ENCODE measurements around the gene NPEPL1.

Gene NPEPL1

GRCh38 chr20:58702161-58702510, 9.5 kb downstream of the NPEPL1 start:
- no peak for DNase-seq (ENCODE audit: low read depth)

- no peak for DNase-seq (ENCODE audit: low read depth)
Observed at GRCh38 chr20:58702859-58703648, 10.5 kb downstream of the NPEPL1 start.

GRCh38 chr20:58703765-58704371, 11.3 kb downstream of the NPEPL1 start:
- no peak for DNase-seq (ENCODE audit: low read depth)

DNA sequence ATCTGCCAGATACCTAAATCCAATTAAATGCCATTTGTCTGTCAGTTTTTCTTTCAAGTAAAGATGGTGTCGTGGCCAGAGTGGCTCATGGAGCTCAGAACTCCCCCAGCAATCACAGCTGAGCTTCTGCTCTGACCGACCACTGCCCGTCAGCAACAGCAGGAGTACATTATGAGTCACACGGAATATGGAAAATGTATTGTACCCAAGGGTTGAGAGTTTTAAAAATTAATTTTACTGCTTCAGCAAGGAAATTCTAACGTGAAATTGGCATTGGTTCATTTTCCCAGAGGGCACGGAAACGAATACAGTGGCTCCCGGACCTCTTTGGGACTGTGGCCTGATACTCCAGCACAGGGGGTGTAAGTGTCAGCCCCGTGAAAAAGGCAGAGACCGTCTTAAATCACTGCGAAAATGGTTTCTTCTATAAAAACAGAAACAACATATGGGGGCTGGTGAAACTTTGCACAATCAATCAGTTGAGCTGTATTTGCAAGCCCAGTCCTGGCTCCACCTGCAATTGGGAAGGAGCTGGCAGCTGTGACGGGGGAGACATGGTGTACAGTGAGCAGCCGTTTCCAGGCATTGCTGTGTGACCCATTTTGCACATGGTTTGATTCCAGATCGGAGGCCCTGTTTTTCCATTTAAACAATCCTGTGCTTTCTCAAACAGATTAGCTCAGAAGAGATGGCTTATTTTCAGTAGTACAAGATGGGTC, 12.8 kb downstream of the NPEPL1 start:
- DNase-seq (ENCODE audit: low read depth) = no peak

- no peak for DNase-seq (ENCODE audit: low read depth)
Observed at GRCh38 chr20:58706150-58706892, 13.7 kb downstream of the NPEPL1 start.

DNA sequence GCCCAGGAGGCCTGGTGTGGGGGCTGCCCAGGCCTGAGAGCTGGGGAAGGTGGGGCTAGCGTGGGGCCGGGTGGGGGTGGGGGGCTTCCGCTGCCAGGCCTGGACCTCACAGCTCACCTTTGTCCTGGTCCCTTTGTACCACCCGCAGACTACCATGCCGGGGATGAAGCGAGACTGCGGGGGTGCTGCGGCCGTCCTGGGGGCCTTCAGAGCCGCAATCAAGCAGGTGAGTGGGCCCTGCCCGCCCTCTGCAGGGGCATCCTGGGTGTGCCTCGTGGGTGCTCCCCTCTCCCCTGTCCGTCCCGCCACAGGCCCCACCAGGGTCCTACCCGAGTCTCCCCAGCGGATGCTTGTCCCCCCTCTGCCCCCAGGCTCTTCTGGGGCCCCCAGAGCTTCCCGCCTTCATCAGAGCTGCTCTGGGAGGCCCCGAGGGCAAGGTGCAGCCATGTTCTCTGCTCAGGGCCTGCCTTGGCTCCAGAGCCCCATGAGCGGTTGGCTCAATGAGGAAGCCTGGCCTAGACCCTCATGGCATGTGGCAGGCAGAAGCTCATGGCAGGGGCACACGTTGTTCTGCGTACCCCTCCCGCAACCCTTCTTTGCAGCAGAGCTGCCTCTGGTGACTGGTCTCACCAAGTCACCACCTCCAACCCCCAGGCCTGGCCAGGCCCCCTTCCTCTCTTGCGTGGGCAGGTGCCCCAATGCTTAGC, 14.5 kb downstream of the NPEPL1 start:
- no peak for DNase-seq (ENCODE audit: low read depth)

DNA sequence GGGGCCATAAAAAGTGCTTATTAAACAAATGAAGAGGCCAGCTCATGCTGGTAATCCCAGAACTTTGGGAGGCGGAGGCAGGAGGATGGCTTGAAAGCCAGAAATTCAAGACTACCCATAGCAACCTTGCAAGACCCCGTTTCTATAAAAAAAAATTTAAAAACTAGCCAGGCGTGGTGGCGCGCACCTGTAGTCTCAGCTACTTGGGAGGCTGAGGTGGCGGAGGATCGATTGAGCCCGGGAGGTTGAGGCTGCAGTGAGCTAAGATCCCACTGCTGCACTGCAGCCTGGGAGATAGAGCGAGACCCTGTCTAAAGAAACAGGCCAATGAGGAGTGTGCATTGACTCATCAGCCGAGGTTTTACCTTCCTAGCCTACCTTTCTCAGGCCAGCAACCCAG, 15.2 kb downstream of the NPEPL1 start:
- DNase-seq (ENCODE audit: low read depth) = no peak

- DNase-seq (ENCODE audit: low read depth) = no peak
Observed at GRCh38 chr20:58708246-58708931, 15.8 kb downstream of the NPEPL1 start.

- DNase-seq (ENCODE audit: low read depth) = no peak
Observed at GRCh38 chr20:58709013-58709702, 16.6 kb downstream of the NPEPL1 start.

DNA sequence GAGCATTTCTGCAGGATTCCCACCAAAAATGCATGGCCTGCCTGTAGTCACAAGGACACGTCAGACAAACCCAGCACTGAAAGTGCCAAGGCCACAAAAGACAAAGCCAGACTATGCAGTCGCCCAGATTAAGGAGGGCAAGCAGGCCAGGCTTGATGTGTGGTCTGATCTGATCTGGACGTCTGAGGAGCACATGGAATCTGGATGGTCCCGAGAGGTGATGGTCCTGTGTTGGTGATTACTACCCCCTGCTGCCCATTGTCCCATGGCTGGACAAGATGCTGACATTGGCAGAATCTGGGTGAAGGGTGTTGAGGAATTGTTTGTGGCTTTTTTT, 17.1 kb downstream of the NPEPL1 start:
- no peak for DNase-seq (ENCODE audit: low read depth)

GRCh38 chr20:58710481-58711265, 18.1 kb downstream of the NPEPL1 start:
- no peak for DNase-seq (ENCODE audit: low read depth)

GRCh38 chr20:58711266-58712051, 18.9 kb downstream of the NPEPL1 start:
- no peak for DNase-seq (ENCODE audit: low read depth)

- DNase-seq (ENCODE audit: low read depth) = no peak
Observed at GRCh38 chr20:58712151-58712791, 19.7 kb downstream of the NPEPL1 start.

GRCh38 chr20:58712806-58713731, 20.5 kb downstream of the NPEPL1 start:
- no peak for DNase-seq (ENCODE audit: low read depth)

DNA sequence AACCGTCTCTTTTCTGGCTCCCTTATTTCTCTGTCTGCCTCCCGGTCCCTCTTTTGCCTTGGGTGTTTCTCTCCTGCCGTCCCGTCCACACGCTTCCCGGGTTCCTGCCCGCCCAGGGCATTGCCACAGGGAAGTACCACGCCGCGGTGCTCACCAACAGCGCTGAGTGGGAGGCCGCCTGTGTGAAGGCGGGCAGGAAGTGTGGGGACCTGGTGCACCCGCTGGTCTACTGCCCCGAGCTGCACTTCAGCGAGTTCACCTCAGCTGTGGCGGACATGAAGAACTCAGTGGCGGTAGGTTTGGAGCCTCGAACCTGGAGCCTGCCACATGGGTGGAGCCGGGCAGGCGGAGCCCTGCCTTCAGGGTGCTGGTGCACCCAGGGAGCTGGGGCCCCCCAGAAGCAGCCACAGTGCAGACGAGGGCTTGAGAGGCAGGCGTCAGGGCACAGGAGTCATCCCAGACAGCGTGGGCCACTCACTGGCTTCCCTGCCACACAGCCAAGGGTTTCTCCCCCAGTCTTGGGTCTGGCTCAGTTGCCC, 21.3 kb downstream of the NPEPL1 start:
- DNase-seq (ENCODE audit: low read depth) = no peak

DNA sequence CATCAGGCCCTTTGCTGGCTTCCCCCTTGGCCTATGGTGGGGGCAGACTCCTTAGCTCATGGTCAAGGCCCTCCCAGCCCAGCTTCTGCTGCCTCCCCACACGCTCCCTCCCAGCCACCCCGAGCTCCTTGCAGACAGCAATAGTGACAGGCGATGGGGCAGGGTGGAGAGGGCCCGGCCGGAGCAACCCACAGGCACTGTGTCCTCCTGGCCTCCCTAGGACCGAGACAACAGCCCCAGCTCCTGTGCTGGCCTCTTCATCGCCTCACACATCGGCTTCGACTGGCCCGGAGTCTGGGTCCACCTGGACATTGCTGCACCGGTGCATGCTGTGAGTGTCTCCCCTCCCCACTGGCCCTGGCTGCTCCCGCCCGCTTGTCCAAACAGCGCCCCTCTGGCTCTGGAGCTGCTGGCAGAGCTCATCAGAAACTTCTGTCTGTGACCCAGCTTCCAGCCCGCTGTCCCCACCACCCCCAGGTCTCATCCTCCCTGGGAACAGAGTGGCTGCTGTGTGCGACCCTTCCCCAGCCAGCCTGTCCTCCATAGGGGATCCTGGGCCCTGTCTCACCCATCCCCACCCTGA, 21.8 kb downstream of the NPEPL1 start:
- no peak for DNase-seq (ENCODE audit: low read depth)

DNA sequence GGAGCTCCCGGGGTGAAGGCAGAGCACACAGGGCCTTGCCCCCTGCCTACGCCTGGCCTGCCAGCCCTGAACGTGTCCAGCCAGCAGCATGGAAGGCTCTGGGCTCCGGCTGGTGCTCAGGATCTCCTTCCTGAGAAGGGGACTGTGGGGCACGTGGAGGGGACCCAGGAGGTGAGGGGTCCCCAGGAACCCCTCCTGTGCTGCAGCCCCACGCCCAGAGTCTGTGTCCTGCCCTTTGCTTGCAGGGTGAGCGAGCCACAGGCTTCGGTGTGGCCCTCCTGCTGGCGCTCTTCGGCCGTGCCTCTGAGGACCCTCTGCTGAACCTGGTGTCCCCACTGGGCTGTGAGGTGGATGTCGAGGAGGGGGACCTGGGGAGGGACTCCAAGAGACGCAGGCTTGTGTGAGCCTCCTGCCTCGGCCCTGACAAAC, 22.3 kb downstream of the NPEPL1 start:
- DNase-seq (ENCODE audit: low read depth) = no peak
